PC-3 (cell line): ENCODE data around the gene AAMP. TPM values are rescaled to one million over a fixed set of nuclear protein-coding genes. Genes with fewer than 3 reads are reported as not detected.

ENCODE experiments used
- ATAC-seq: fragments of 200-7000 bp; cut with Tn5 transposase; 2 replicates; pipeline ENCODE4 v1.9.1; 2020; ENCODE audit warnings: mild to moderate bottlenecking, moderate library complexity
- BruUV-seq: library from RNA; stranded (reverse); fragments of 400-500 nt; replicated peaks from 2 replicates; lab custom pipeline; 2021; lab: Mats Ljungman, UMichigan
- CTCF ChIA-PET: fragments of 300-600 bp; sonication (Branson Sonifier 250); formaldehyde crosslinking; loops from one replicate; lab custom pipeline; 2022; ENCODE audit warnings: antibody characterized with exemption; lab: Charles Lee
- POLR2A ChIA-PET: fragments of 300-600 bp; sonication (Branson Sonifier 250); formaldehyde crosslinking; loops from one replicate; lab custom pipeline; 2022; ENCODE audit warnings: antibody characterized with exemption; ENCODE audit not compliant: unreplicated experiment; lab: Charles Lee
- DNase-seq: peaks from one replicate; pipeline ENCODE4 v3.0.0-alpha.2; 2015
- H2AFZ ChIP-seq: fragments of 300-600 bp; sonication (generic); 2 replicates; pipeline ENCODE4 v1.6.0; 2016; ENCODE audit warnings: antibody characterized with exemption, low read length
- H3F3A ChIP-seq: fragments of 300-600 bp; sonication (generic); one replicate; pipeline ENCODE4 v1.6.0; 2017; ENCODE audit warnings: antibody characterized with exemption, low read length, control low read depth, mild to moderate bottlenecking; ENCODE audit not compliant: unreplicated experiment
- H3K27ac ChIP-seq: fragments of 300-600 bp; sonication (generic); 2 replicates; pipeline ENCODE4 v1.5.1; 2016; ENCODE audit warnings: mild to moderate bottlenecking, low read length
- H3K27me3 ChIP-seq: fragments of 300-600 bp; sonication (generic); 2 replicates; pipeline ENCODE4 v1.6.1; 2016; ENCODE audit warnings: low read length, mixed read lengths
- H3K36me3 ChIP-seq: fragments of 300-600 bp; sonication (generic); 2 replicates; pipeline ENCODE4 v1.6.1; 2016; ENCODE audit warnings: low read depth, mixed run types, low read length, mixed read lengths
- H3K4me1 ChIP-seq: fragments of 300-600 bp; sonication (generic); 2 replicates; pipeline ENCODE4 v1.5.1; 2016; ENCODE audit warnings: low read length; ENCODE audit not compliant: insufficient read depth
- H3K4me2 ChIP-seq: fragments of 300-600 bp; sonication (generic); 2 replicates; pipeline ENCODE4 v1.6.0; 2016; ENCODE audit warnings: low read length
- H3K4me3 ChIP-seq: fragments of 300-600 bp; sonication (generic); 2 replicates; pipeline ENCODE4 v1.5.1; 2016; ENCODE audit warnings: mild to moderate bottlenecking, low read length, mixed read lengths
- H3K79me2 ChIP-seq: fragments of 300-600 bp; sonication (generic); 2 replicates; pipeline ENCODE4 v1.6.1; 2017; ENCODE audit warnings: low read length, mixed read lengths
- H3K9ac ChIP-seq: fragments of 300-600 bp; sonication (generic); 2 replicates; pipeline ENCODE4 v1.6.0; 2016; ENCODE audit warnings: mild to moderate bottlenecking, low read length
- H3K9me2 ChIP-seq: fragments of 300-600 bp; sonication (generic); replicated peaks from 2 replicates; pipeline ENCODE4 v1.6.1; 2016; ENCODE audit warnings: mixed run types, low read length, mixed read lengths
- H3K9me3 ChIP-seq: fragments of 300-600 bp; sonication (generic); 2 replicates; pipeline ENCODE4 v1.6.1; 2016; ENCODE audit warnings: low read length, mixed read lengths
- H4K20me1 ChIP-seq: fragments of 300-600 bp; sonication (generic); 2 replicates; pipeline ENCODE4 v1.6.1; 2016; ENCODE audit warnings: low read length, mixed read lengths
- EZH2 ChIP-seq: fragments of 300-600 bp; sonication (generic); IDR thresholded peaks from one replicate; pipeline ENCODE4 v1.6.1; 2017; ENCODE audit warnings: antibody characterized with exemption, mild to moderate bottlenecking, low read length; ENCODE audit not compliant: unreplicated experiment
- EZH2phosphoT487 ChIP-seq: fragments of 300-600 bp; sonication (generic); IDR thresholded peaks from 2 replicates; pipeline ENCODE4 v1.6.1; 2018; ENCODE audit warnings: mild to moderate bottlenecking, antibody characterized with exemption, low read length, borderline replicate concordance
- intact Hi-C: fragments of 100-400 bp; cut with micrococcal nuclease; formaldehyde crosslinking; loops from 2 replicates; pipeline ENCODE4 v1.9.0; 2023
- total RNA-seq: library from RNA; depleted of rRNA; stranded (reverse); fragments of >200 nt; gene quantifications from 2 replicates; pipeline ENCODE4 v1.2.3, GENCODE V29; 2014
- TF ChIP-seq, protein P1 (sequence below): fragments of 300-600 bp; sonication (generic); conservative IDR thresholded peaks from 2 replicates; pipeline ENCODE4 v1.5.1; 2017; ENCODE audit warnings: antibody characterized with exemption, low read depth, mild to moderate bottlenecking, low read length

AAMP gene
- total RNA-seq, 1 experiment from 2014 or later: 272 TPM

DNA sequence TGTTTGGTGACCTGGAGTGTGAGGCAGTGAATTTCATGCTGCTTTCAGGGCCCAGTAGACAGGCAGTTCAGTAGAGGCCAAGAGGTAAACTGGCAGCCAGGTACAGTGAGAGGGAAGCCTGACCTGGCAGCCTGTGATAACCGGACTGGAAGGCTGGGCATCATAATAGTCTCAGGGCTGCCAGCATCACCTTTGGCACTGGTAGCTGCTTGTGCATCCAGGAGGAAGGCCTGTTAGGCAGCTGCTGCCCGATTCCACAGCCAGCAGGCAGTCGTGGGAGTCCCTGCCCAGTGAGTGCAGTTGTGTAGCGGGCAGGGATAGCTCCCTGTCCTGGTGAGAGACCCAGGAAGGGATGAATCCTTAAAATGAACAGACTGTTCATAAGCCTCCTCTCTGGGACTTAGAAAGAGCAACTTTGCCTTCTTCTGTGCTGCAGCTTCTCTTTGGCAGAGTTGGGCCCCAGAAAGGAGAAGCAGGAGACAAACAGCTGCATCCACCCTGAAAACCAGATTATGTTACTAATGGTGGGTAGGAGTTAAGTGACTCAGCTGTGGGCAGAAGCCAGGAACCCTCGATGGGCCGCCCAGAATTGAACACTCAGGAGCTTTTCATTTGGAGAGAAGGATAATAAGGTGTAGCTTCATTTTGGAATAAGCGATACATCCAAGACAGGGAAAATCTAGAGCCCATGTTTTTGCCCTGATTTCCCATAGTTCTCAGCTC lies 17.3 kb downstream of the AAMP start:
- Histone ChIP-seq H3K27ac (no peak overlapping the region), H3K4me2 (no peak overlapping the region), H3K4me1 (no peaks in the 10 kb centered on the region), H3K9me2 (no peaks in the 10 kb centered on the region), H2AFZ (no peak overlapping the region), H3K4me3 (no peak overlapping the region), H3K9me3 (no peaks in the 10 kb centered on the region), H3K79me2 (no peaks in the 10 kb centered on the region), H3K36me3 (peaks cover 63% of the 10 kb centered on the region), H3K27me3 (no peaks in the 10 kb centered on the region), H3K9ac (no peak overlapping the region), H3F3A (no peaks in the 10 kb centered on the region), H4K20me1 (no peaks in the 10 kb centered on the region)
- BruUV-seq: no TSS peak
- intact Hi-C loops: no loop called here
- no peak for ATAC-seq
- TF ChIP-seq EZH2phosphoT487: no peak
- TF ChIP-seq EZH2: no peak
- TF ChIP-seq, protein P1, sequence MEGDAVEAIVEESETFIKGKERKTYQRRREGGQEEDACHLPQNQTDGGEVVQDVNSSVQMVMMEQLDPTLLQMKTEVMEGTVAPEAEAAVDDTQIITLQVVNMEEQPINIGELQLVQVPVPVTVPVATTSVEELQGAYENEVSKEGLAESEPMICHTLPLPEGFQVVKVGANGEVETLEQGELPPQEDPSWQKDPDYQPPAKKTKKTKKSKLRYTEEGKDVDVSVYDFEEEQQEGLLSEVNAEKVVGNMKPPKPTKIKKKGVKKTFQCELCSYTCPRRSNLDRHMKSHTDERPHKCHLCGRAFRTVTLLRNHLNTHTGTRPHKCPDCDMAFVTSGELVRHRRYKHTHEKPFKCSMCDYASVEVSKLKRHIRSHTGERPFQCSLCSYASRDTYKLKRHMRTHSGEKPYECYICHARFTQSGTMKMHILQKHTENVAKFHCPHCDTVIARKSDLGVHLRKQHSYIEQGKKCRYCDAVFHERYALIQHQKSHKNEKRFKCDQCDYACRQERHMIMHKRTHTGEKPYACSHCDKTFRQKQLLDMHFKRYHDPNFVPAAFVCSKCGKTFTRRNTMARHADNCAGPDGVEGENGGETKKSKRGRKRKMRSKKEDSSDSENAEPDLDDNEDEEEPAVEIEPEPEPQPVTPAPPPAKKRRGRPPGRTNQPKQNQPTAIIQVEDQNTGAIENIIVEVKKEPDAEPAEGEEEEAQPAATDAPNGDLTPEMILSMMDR: no peak
- DNase-seq: no peak
- ChIA-PET POLR2A (no interaction called here), CTCF (no interaction called here)

DNA sequence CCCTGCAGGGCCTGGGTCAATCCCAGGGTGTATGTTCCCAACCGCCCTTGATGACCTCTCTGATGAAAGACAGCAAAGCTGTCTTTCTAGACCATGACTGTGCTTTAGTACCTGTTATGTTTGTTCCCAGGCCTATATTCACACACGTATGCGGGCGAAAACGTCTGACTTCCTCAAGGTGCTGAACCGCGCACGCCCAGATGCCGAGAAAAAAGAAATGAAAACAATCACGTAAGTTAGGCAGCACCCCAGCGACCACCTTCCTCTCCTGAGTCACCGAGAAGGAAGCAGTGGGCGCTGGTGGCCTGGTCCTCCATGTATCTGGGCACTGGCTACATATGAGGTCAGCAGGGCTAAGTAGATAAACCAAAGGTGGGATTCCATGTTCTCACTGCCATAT lies 20.2 kb downstream of the AAMP start:
- Histone ChIP-seq H3K9ac (no peak overlapping the region), H3K27me3 (no peaks in the 10 kb centered on the region), H3K4me2 (no peak overlapping the region), H3K79me2 (no peaks in the 10 kb centered on the region), H3K4me3 (no peak overlapping the region), H2AFZ (no peak overlapping the region), H3K9me2 (no peaks in the 10 kb centered on the region), H3K9me3 (no peaks in the 10 kb centered on the region), H3F3A (no peaks in the 10 kb centered on the region), H3K4me1 (no peaks in the 10 kb centered on the region), H4K20me1 (no peaks in the 10 kb centered on the region), H3K36me3 (peaks cover 66% of the 10 kb centered on the region), H3K27ac (no peak overlapping the region)
- intact Hi-C loops: no loop called here
- TF ChIP-seq, protein P1: no peak
- no peak for TF ChIP-seq EZH2
- TF ChIP-seq EZH2phosphoT487: no peak
- DNase-seq (no peak), ATAC-seq (no peak)
- ChIA-PET CTCF (no interaction called here), POLR2A (no interaction called here)
- no TSS peak for BruUV-seq

GRCh38 chr2:218245214-218245613 lies 24.7 kb downstream of the AAMP start:
- peaks cover 66% of the 10 kb centered on the region for H3K36me3 ChIP-seq

More at GRCh38 chr2:218245214-218245613, 24.7 kb downstream of the AAMP start:
- Histone ChIP-seq H3K9me3 (no peaks in the 10 kb centered on the region), H4K20me1 (no peaks in the 10 kb centered on the region), H3K4me1 (no peaks in the 10 kb centered on the region), H3K27me3 (no peaks in the 10 kb centered on the region), H3K4me3 (no peak overlapping the region), H3F3A (no peaks in the 10 kb centered on the region), H2AFZ (no peak overlapping the region), H3K27ac (no peak overlapping the region), H3K79me2 (no peaks in the 10 kb centered on the region), H3K9ac (no peak overlapping the region), H3K4me2 (no peak overlapping the region), H3K9me2 (no peaks in the 10 kb centered on the region)
- CTCF ChIA-PET: no interaction called here
- intact Hi-C loops: no loop called here
- no peak for TF ChIP-seq EZH2phosphoT487
- no peak for ATAC-seq
- no peak for DNase-seq
- POLR2A ChIA-PET: no interaction called here
- no TSS peak for BruUV-seq
